Activated T-helper 2 cell treated with anti-CD3 and anti-CD28 coated beads, Interferon-gamma antibody, Interleukin-2, Interleukin-4, amounts not matched to agents 10 μg/mL and 5 μg/mL and 100 μg/mL, durations not matched to agents 14 hours and 24 hours and 36 hours (primary cell): Measurements from ENCODE around the gene SLC2A3. TPM values are rescaled to one million over a fixed set of nuclear protein-coding genes. Genes with fewer than 3 reads are reported as not detected.

ENCODE experiments used
- total RNA-seq: library from RNA; stranded (reverse); gene quantifications from 2 replicates; pipeline ENCODE4 v1.2.3, GENCODE V29; 2022

Gene SLC2A3
- total RNA-seq, 1 donor from 2014 or later, result 456 TPM

Other genes with a start within 250 kb of the SLC2A3 start
- not detected in 2 replicates for gene GDF3, start 240.4 kb downstream of the SLC2A3 start, total RNA-seq
- gene DPPA3, start 224.8 kb downstream of the SLC2A3 start, total RNA-seq, result not detected in 2 replicates
- not detected in 2 replicates for gene CLEC4C, start 188.8 kb downstream of the SLC2A3 start, total RNA-seq
- gene NANOGNB, start 171.0 kb downstream of the SLC2A3 start, total RNA-seq, result not detected in 2 replicates
- not detected in 2 replicates for gene NANOG, start 146.8 kb downstream of the SLC2A3 start, total RNA-seq
- 0.05 and 0.07 TPM in 2 replicates for gene SLC2A14, start 63.3 kb downstream of the SLC2A3 start, total RNA-seq
- 16.5 and 16.8 TPM in 2 replicates for gene FOXJ2, start 96.5 kb upstream of the SLC2A3 start, total RNA-seq
- 0.50 and 0.62 TPM in 2 replicates for gene C3AR1, start 130.2 kb upstream of the SLC2A3 start, total RNA-seq
- gene NECAP1, start 146.1 kb upstream of the SLC2A3 start, total RNA-seq, result 25.7 and 27.9 TPM in 2 replicates
- gene CLEC4A, start 187.4 kb upstream of the SLC2A3 start, total RNA-seq, result 0.94 TPM in 1 of 2 replicates, not detected in the other
- not detected in 2 replicates for gene ZNF705A, start 220.8 kb upstream of the SLC2A3 start, total RNA-seq